Left renal pelvis (tissue), 4 donors: Measurements from ENCODE around the gene EFHD1. TPM values are rescaled to one million over a fixed set of nuclear protein-coding genes. Genes with fewer than 3 reads are reported as not detected.

ENCODE experiments used
- DNase-seq, 4 donors: peaks; one replicate each; pipeline ENCODE4 v3.0.0-alpha.2; 2013; ENCODE audit warnings: low read depth in 4 of 4, low spot score in 3 of 4
- polyA plus RNA-seq, 4 donors: library from polyadenylated mRNA; unstranded; fragments of 120-200 nt; gene quantifications; one replicate each; pipeline ENCODE4 v1.2.1, GENCODE V29; 2013; ENCODE audit not compliant: insufficient read length in 4 of 4

EFHD1 gene, protein sequence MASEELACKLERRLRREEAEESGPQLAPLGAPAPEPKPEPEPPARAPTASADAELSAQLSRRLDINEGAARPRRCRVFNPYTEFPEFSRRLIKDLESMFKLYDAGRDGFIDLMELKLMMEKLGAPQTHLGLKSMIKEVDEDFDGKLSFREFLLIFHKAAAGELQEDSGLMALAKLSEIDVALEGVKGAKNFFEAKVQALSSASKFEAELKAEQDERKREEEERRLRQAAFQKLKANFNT
- polyA plus RNA-seq, result 10 to 100 TPM; 16.4 to 90.4 (median 74.1) TPM

- peak; percentile 41 to 60 (median 56) for DNase-seq
These were observed at the start of gene EFHD1 for GRCh38 chr2:232633413-232634205. Gene EFHD1, plus strand, starts transcription at chr2:232633604. Its CDS starts 101 bp downstream, at chr2:232633705.

- DNase-seq, result no peak
These were observed 49.2 kb upstream of the EFHD1 start for GRCh38 chr2:232584238-232584637.

DNA sequence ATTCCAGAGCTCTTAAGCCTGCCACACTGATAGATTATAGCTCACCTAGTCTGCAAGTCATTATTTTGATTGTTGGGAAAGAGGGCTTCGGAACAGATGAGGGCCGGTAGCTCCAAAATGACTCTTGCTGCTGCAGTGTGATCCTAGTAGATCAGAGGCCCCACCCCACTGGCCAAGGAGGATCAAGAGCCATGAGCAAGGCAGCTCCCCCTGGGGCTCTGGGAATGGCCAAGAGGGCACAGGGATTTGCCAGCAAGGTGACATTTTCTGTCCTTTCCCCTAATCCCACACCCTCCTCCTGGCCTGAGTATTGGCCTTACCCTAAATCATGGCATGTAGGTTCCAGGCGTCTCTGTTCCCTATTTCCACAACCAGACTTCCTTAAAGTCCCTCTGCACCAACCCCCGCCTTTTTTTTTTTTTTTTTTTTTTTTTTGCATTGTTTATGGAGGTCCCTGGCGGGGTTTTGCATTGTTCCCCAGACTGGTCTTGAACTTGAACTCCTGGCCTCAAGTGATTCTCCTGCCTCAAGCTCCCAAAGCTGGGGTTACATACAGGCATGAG lies 46.4 kb upstream of the EFHD1 start:
- no peak for DNase-seq

DNA sequence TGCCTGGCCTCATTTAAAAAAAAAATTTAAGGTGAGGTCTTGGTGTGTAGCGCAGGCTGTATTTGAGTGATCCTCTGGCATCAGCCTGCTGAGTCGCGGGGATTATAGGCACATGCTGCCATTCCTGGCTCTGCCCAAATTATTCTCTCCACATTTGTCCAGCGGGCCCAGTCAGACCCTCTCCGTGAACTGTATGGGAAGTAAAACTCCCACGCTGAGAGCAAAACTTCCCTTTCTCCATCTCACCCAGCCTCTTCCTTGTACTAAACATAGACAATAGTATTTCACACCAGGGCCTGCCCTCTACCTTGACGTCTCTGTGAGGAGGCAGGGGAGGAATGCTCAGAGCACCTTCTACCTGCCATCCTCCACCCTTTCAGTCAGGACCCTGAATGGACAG lies 45.9 kb upstream of the EFHD1 start:
- DNase-seq, result no peak

- DNase-seq, result no peak
These were observed 45.4 kb upstream of the EFHD1 start for GRCh38 chr2:232588031-232588430.

DNA sequence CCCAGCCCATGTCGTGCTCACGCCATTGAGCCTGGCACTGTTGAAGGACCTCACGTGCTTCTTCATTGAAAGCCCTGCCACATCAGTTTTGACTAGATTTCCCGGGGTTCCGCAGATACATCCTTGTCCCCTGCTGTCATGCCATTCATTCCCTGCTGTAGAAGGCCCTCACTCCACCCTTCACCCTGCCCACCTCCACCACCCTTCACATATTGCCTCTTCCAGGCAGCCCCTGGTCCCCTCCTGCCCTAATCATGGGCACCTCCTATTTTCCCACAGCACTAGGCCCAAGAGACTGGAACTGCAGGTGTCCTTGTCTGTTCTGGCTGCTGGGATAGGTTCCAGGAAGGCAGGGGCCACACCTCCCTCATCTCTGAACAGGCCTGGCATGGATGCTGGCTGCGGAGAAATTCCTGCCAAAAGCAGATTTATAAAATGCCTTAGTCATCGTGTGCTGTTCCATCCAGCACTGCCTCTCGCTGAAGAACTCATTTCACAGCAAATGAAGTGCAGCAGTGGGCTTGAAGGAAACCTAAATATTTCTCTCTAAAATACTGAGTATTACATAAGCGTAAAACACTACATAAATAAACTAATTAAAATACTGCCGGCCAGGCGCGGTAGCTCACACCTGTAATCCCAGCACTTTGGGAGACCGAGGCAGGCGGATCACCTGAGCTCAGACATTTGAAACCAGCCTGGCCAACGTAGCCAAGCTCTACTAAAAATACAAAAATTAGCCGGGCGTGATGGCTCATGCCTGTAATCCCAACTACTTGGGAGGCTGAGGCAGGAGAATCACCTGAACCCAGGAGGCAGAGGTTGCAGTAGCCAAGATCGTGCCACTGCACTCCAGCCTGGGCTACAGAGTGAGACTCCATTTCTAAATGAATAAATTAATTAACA lies 44.5 kb upstream of the EFHD1 start:
- DNase-seq, result no peak

- no peak for DNase-seq
These were observed 40.5 kb upstream of the EFHD1 start for GRCh38 chr2:232592772-232593395.

DNA sequence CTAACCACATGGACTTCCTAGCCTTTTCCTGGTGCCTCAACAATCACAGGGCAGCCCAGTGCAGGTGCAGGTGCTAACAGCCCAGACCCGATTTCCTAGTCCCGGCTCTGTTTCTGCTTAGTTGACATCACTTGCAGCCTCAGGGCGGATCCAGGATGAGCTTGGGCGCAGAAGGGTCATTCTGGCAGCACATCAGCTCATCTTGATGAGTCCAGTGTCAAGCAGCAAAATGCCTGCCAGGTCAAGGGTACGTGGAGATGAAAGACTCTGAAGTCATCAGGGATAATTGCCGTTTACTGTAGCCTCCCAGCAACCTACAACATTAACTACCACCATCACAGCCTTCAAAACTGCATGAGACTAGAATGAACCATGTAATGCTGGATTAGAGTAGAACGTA lies 39.4 kb upstream of the EFHD1 start:
- DNase-seq, result no peak

- DNase-seq, result no peak
These were observed 35.9 kb upstream of the EFHD1 start for GRCh38 chr2:232597362-232598079.

GRCh38 chr2:232598293-232598692 lies 35.1 kb upstream of the EFHD1 start:
- no peak for DNase-seq

DNA sequence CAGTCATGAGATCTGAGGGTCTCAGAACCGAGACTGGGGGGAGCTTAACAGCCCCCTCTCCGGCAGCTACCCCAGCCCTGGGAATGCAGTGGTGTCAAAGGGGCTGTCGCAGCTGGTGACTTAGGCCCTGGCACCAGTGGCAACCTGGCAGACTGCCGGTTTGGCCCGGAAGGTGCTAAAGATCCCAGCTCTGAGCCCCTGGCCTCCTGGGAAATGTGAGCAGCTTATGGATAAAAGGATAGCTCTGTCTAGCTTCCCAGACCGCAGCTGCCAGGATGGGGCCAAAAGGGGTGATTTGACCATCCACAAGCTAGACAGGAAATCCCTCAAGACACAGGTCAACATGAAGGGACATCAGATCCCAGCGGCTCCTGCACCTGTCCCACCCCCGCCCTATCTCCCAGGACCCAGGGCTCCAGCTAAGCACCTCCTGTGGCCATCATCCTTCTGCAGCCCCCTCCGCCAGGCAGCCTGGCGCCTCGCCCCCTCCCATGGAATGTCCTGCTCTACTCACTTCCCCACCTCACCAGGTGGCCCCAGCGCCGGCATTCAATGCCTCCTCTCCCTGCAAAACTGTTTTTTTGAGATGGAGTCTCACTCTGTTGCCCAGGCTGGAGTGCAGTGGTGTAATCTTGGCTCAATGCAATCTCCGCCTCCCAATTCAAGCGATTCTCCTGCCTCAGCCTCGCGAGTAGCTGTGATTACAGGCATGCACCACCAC lies 33.2 kb upstream of the EFHD1 start:
- no peak for DNase-seq

DNA sequence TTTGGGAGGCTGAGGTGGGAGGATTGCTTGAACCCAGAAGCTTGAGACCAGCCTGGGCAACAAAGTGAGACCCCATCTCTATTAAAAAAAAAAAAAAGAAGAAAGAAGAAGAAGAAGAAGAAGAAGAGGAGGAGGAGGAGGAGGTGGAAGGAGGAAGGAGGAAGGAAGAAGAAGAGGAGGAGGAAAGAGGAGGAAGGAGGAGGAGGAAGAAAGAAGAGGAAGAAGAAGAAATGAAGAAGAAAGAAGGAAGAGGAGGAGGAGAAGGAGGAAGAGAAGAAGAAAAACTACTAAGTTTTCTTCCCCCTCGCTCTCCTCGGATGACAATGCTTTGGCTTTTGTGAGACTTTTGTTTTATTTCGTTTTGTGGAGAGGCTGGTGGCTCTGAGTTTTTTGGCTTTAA lies 30.1 kb upstream of the EFHD1 start:
- no peak for DNase-seq

DNA sequence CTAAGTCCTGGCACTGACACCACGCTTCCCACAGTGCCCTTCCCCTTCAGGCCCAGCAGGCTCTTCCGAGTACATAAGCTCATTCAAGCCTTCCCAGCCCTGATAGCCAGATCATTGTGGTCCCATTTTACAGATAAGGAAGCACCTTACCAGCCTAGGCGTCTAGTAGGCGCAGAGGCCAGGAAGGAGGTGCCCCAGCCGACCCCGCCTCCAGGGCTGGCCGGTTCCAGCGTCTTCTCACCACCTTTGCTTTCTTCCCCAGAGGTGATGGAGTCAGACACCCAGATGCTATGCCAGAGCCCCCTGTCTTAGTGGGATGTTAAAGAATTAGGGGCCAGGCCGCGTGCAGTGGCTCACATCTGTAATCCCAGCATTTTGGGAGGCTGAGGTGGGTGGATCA lies 28.9 kb upstream of the EFHD1 start:
- DNase-seq, result no peak

GRCh38 chr2:232607011-232607410 lies 26.4 kb upstream of the EFHD1 start:
- DNase-seq, result no peak

- DNase-seq, result no peak
These were observed 23.8 kb upstream of the EFHD1 start for GRCh38 chr2:232609607-232610006.

DNA sequence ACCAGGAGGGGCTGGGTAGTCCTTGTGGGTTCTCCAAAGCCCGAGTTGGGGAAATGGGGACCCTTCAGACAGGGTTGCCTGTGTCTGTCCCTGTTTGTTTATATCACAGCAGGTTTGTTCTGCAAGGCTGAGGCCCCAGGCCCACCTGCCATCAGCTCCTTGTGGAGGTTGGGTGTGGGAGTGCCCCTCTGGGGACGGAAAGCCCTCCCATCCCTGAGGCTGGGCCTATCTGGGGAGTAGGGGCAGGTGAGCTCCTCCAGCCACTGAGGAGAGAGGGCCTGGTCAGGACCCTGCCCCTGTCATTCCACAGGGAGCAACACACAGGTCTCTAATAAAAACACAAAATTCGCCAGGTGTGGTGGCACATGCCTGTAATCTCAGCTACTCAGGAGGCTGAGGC lies 23.3 kb upstream of the EFHD1 start:
- DNase-seq, result no peak

GRCh38 chr2:232611061-232611460 lies 22.3 kb upstream of the EFHD1 start:
- DNase-seq, result no peak

- no peak for DNase-seq
These were observed 21.7 kb upstream of the EFHD1 start for GRCh38 chr2:232611559-232612218.
